Measurements from ENCODE around the gene UBE2E2. TPM values are rescaled to one million over a fixed set of nuclear protein-coding genes. Genes with fewer than 3 reads are reported as not detected.

UBE2E2 gene
- total RNA-seq, 1 donor from 2014 or later = 32.5 TPM

DNA sequence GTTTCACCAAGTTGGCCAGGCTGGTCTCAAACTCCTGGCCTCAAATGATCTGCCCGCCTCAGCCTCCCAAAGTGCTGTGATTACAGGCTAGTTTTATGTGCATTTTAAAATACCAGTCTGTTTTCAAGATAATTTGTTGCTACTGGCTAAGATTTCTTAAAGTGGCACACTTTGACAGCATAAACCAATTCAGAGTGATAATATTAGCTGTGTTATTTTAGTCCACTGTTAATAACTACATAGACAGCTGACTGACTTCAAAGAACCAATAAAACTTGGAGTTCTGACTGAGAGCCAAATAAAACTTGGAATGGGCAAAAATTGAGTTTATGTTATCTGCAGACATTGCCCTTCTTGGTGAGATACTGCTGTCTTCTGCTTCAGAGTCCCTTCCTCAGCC is 291.8 kb downstream of the UBE2E2 start:
- DNase-seq (ENCODE audit: low read depth) = no peak
- TF ChIP-seq, protein P1, sequence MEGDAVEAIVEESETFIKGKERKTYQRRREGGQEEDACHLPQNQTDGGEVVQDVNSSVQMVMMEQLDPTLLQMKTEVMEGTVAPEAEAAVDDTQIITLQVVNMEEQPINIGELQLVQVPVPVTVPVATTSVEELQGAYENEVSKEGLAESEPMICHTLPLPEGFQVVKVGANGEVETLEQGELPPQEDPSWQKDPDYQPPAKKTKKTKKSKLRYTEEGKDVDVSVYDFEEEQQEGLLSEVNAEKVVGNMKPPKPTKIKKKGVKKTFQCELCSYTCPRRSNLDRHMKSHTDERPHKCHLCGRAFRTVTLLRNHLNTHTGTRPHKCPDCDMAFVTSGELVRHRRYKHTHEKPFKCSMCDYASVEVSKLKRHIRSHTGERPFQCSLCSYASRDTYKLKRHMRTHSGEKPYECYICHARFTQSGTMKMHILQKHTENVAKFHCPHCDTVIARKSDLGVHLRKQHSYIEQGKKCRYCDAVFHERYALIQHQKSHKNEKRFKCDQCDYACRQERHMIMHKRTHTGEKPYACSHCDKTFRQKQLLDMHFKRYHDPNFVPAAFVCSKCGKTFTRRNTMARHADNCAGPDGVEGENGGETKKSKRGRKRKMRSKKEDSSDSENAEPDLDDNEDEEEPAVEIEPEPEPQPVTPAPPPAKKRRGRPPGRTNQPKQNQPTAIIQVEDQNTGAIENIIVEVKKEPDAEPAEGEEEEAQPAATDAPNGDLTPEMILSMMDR (conservative IDR thresholded peaks at IDR 0.05; ENCODE audit: low read depth, low read length) = no peak
- no peak overlapping the region for H3K4me3 ChIP-seq (ENCODE audit: low read depth, low read length)

DNA sequence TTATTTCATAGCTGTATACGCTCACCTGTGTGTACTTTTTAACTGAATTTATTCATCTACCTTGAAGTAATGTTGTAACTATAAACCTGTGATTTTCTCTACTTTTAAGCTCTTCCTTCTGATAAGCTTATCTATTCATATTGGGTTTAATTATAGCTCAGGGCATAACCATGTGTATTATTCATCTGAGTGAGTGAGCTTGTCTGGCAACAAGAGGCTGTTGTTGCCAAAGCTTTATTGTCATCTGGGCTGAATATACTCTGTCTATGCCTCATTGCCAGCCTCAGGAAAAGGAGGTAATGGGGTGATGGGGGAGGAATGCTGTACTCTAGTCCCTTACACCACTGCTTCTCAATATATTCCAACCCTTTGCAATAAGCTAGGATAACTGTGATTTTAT is 292.4 kb downstream of the UBE2E2 start:
- no peak for DNase-seq (ENCODE audit: low read depth)
- H3K4me3 ChIP-seq (ENCODE audit: low read depth, low read length) = no peak overlapping the region
- TF ChIP-seq, protein P1 (conservative IDR thresholded peaks at IDR 0.05; ENCODE audit: low read depth, low read length) = no peak

DNA sequence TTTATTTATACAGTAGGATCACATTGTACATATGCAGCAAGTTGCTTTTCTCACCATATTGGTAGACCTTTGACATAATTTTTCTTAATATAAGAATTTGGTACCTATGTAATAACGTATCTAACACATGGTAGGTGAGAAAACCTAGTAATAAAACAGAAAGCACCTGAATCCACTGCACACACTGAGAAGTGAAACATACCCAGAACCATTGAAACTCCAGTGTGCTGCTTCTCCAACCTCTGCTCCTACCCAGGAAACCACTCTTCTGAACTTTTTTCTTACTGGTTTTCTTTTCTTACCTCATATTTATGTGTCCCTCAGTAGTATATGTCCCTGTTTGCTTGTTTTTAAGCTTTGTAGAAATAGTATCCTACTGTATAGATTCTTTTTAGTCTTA is 293.0 kb downstream of the UBE2E2 start:
- DNase-seq (ENCODE audit: low read depth) = no peak
- no peak overlapping the region for H3K4me3 ChIP-seq (ENCODE audit: low read depth, low read length)
- TF ChIP-seq, protein P1 (conservative IDR thresholded peaks at IDR 0.05; ENCODE audit: low read depth, low read length) = no peak

DNA sequence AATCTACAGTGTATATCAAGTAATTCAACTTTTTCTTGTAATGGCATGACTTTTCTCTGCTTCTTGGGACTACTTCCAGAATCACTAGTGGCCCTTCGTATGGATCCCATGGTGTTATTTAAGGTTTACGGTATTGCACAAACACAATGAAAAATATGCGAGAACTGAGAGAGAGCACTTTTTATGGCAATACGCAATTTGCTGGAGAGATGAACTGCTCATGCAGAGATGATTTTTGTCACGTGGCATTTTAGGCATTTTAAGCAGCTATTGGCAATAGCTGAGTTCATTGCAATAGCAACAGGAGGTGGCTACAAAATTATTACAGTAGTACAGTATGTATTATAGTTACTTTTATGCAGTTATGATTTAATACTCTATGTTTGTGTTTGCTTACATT is 294.0 kb downstream of the UBE2E2 start:
- TF ChIP-seq, protein P1 (conservative IDR thresholded peaks at IDR 0.05; ENCODE audit: low read depth, low read length) = no peak
- DNase-seq (ENCODE audit: low read depth) = no peak
- no peak overlapping the region for H3K4me3 ChIP-seq (ENCODE audit: low read depth, low read length)

DNA sequence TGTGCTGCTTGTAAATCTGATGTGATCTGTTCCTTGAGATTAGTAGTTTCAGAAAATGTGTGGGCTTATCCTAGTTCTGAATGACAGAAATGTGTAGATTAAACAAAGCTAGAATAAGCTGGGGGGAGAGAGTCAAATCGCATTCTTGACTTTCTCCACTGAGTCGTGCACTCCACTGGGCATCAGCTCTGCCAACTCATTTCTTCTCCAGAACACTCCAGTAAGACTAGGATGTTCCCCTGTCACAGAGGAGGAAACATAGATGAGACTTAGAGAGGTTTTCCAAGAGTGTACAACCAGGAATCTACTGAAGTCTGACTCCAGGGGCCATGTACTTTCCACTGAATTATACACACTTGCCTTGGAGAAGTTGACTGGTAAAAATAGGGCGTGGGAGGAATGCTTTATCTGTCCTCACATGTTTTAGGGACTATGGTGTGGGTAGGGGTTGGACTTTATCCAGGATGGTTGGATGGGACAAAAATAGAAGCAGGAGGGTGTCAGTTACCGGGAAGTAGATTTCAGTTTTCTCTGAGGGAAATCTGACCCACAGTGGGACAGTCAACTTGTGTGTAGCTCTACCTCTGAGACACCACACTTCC is 298.2 kb downstream of the UBE2E2 start:
- DNase-seq (ENCODE audit: low read depth) = no peak
- TF ChIP-seq, protein P1 (conservative IDR thresholded peaks at IDR 0.05; ENCODE audit: low read depth, low read length) = no peak
- no peak overlapping the region for H3K4me3 ChIP-seq (ENCODE audit: low read depth, low read length)

DNA sequence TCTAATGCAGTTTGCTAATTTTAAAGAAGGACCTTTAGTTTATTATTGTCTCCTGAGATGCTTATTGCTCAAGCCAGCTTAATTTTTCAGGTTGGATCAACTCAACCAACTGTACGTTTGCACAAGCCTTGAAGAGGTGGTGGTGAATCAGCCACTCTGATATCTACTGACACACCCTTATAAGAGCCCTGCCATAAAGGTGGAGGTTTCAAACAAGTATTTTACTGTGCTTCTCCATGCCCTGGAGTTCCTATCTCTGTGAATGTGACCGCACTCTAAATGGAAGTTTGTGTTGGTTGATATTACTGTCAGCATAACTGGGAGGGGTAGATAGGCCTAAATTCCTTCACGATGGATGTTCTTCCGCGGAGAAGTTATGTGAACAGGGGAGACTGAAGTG is 305.3 kb downstream of the UBE2E2 start:
- no peak overlapping the region for H3K4me3 ChIP-seq (ENCODE audit: low read depth, low read length)
- DNase-seq (ENCODE audit: low read depth) = no peak
- TF ChIP-seq, protein P1 (conservative IDR thresholded peaks at IDR 0.05; ENCODE audit: low read depth, low read length) = no peak

DNA sequence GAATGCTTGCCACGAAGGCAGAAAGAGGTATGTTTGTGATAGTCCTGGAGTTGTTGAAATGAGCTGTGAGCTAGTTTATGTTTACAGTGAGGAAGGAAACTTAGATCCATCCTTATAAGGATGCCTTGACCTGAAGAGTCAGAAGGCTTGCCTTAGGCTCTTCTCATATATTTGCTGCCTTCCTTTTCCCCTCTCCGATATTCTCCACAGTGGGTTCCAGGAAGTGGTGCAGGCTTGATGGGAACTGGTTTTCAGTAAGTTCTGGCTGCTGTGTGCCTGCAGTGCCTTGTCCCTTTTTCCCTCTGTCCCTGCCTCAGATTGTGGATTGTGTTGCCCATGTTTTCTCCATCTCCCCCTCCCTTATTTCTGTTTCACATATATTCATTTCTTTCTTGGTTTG is 315.3 kb downstream of the UBE2E2 start:
- TF ChIP-seq, protein P1 (conservative IDR thresholded peaks at IDR 0.05; ENCODE audit: low read depth, low read length) = no peak
- no peak for DNase-seq (ENCODE audit: low read depth)
- H3K4me3 ChIP-seq (ENCODE audit: low read depth, low read length) = no peak overlapping the region

Measured in epithelial cell of proximal tubule (primary cell).